NCI-H1092 treated with DMSO at 0.1 percent for 48 hours (cell line): Measurements from ENCODE around the gene ENOX2.
A peak's percentile ranks its signal among the peaks of the same experiment; 100 is the strongest.
"Not testable (repeated sequence)": the region's sequence is repeated elsewhere in the genome, so short reads cannot be mapped to it uniquely, and the experiment has no call there.

Source experiments
- DNase-seq: peaks from one replicate; lab custom pipeline; 2025; lab: John Stamatoyannopoulos, UW

Gene ENOX2

DNA sequence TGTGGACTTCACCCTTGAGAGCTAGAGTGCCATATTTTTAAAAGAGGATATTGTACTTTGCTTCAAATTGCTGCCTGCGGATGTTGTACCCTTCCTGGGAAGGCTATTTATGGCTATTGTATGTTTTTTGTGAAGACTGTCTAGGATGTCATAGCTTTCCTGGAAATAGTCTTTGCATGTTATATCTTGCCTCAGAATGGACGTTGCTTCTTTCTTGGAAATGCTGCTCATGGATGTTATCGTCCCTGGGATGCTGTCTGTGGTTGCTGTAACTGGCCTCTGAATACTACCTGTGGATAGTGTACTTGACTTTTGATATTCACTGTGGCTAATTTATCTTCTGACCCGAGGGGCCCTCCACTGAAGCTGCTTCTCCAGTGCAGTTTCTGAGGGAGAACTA, 146.8 kb downstream of the ENOX2 start:
- DNase-seq = no peak

DNA sequence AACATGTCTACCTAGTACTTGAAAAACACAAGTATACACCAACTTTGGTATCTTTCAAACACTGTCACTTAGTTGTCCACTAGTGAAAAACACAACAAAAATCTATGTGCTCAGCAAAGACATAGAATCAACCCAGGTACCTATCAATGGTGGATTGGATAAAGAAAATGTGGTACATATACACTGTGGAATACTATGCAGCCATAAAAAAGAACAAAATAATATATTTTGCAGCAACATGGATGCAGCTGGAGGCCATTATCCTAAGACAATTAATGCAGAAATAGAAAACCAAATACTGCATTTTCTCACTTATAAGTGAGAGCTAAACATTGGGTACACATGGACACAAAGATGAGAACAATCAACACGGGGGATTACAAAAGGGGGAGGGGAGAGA, 148.7 kb downstream of the ENOX2 start:
- DNase-seq = no peak

DNA sequence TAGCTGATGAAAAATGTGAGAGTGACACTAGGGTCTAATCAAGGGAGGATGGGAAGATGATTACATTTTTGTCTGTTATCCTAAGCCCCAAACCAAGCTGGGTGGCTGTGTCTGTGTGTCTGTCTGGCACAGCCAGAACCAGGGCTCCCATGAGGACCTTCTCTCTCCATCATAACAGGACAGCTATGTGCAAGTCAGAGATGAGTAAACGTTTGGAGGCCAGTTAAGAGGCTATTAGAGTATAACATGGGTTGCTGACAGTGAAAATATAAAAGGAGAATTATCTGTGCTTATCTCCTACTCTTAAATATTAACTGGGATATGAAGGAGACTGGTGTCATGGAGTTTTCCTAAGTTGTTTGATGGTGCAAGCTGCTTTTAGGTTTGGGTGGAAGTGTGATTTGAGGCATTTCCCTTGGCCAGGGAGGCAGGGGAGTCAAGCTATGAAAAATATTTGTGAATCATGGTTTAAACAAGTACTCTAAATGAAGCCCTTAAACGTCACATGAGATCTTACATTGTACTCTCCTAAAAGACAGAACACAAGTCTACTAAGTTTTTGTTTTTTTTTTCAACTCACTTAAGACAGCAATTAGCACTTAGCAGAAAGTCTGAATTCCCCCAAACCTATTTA, 156.2 kb downstream of the ENOX2 start:
- DNase-seq = no peak

DNA sequence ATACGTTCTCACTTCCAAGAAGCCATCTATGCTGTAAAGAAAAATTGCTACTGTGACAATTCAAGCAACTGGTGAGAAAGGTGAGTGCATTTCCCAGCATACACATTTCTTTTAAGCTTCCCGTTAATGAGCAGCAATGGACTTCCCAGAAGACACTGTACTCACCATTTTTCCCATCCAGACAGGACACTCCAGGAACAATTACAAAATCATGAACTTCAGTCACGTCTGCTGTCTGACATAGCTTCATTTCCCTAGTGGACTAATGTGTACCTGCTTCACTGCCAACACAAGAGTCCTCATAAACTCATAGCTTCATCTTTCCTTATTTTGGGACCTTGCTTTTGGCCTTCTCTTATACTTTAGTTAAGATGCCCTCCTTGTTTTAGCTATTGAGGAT, 156.9 kb downstream of the ENOX2 start:
- no peak for DNase-seq

- no peak for DNase-seq
These were observed 161.4 kb downstream of the ENOX2 start for GRCh38 chrX:130741584-130741983.

GRCh38 chrX:130741151-130741550, 161.9 kb downstream of the ENOX2 start:
- no peak for DNase-seq

GRCh38 chrX:130738638-130739195, 164.3 kb downstream of the ENOX2 start:
- no peak for DNase-seq

DNA sequence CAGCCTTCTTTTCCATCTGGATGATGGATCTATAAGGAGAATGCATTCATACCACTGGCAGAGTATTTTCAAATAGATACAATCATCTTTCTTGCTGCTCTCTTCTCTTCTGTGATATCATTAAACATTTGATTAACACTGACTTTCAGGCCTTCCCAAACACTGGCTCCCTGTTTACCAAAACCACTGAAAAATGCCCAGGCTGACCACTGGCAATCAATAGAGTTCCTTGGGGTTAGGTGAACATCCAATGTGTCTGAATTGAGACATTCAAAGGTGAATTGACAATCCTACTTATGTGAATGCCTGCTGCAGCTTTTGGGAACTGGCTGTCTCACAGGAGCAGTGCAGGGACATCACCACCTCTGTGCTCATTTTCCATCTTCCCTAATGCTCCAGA, 168.3 kb downstream of the ENOX2 start:
- DNase-seq = no peak

- no peak for DNase-seq
These were observed 174.8 kb downstream of the ENOX2 start for GRCh38 chrX:130728208-130728607.

DNA sequence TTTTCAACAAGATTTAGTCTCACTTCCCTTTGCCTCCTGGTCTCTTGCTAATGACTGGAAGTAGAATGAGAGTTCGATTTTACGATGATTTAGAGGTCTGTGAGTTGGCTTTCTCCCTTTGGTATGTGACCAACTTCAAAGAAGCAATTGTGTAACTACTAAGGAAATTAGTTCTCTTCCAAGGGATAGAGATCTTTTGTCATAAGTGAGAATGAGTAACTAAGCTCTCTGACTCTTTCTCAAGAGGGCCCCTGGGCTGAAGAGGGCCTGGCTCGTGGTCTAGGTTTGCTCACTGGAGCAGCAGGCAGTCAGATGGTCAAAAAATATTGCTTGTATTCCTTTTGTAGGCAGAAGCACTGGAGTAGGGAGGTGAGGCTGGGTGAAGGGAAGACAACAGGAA, 176.3 kb downstream of the ENOX2 start:
- DNase-seq = no peak

DNA sequence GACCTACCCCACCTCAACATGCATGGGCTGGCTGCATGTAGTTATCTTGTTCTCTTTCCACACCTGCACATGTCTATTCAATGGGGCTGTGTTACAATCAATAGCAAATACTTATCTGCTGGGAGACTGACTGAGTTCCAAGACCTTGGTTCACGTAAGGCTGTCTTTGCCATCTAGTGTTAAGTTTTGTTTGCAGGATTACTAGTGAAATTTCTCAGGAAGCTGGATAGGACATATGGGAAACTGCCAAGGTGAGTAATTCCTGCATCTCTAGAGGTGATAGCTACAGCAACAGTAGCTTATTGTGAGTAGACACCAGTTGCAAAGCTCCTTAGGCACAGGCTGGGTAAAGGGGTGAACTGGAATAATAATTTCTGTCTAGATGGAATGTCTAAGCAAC, 177.5 kb downstream of the ENOX2 start:
- no peak for DNase-seq

GRCh38 chrX:130719413-130719812, 183.6 kb downstream of the ENOX2 start:
- no peak for DNase-seq

DNA sequence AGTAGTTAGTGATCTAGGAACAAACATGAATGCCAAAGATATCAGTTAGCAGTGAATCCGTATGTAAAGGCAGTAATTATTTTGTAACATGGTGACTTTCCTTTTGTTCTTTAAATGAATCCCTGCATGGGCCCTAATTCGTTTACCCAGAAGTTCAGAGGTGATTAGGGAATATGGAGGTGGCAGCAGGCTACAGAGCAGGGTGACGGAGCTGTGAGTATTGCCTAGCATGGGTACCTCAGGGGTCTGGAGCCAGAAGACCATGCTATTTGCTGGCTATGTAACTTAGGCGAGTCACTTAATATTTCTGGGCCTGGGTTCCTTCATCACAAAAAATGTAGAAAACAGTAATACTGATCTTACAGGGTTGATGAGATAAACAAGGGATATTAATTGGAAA, 184.9 kb downstream of the ENOX2 start:
- DNase-seq = no peak

DNA sequence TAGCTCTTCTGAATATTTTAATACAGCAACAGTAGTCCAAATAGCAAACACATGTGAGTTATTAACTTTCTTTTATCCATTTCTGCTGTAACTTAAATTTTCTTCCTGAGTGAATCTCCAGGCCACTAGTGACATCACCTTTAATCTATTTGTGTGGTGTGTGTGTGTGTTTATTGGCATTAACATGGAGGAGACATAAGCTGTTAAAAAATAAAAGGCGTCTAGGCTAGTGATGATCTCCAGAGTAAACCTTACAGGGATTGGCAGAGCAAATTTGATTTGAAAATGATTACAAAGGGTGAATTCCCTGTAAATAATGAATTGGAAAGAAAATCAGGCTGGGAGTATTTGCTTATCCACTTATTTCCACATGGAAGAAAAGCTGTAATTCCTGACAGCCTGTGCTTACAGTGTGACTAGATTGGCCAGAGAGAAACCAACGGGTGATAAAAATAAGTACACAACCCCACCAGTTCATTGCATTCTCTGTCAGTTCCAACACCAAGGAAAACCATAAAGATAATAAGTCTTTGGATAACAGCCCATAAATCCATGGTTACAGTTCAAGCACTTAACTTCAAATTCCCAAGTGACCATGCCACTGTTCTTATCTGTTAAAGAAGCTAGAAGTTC, 186.1 kb downstream of the ENOX2 start:
- peak; percentile 81 for DNase-seq

- DNase-seq = peak; percentile 43
These were observed 186.7 kb downstream of the ENOX2 start for GRCh38 chrX:130716346-130716745.

DNA sequence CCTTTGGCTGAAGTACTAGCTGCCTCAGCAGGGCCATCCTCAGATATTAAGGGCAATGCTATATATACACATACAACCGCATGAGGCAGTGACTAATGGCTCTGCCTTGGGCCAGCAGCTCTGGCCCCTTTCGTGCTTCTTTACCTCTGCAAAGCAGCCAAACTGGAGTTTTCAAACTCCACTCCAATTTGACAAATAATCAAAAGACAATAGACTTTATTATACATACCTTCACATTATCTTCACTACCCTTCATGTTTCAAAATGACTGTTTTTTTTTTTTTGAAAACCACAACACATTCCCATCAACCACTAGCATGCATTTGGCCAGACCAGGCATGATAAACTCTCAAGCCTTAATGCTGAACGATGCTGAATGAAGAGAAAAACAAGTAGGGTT, 187.7 kb downstream of the ENOX2 start:
- no peak for DNase-seq

- no peak for DNase-seq
These were observed 188.3 kb downstream of the ENOX2 start for GRCh38 chrX:130714665-130715064.

DNA sequence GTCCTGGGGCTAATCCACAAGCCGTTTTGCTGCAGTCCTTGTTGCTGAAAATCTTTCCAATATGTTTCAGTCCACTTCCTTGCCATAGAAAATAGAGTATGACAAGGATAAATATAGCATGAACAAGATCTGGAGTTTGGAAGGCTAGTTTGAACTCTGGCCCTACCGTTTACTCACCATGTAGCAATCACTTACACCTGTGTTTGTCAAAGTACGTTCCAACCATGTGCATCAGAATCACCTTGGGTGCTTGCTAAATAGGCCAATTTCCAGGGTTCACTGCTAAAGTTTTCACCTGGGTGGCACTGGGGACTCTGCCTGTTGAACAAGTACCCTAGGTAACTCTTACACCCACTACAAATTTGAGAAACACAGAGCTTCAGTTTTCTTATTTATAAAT, 188.9 kb downstream of the ENOX2 start:
- no peak for DNase-seq

DNA sequence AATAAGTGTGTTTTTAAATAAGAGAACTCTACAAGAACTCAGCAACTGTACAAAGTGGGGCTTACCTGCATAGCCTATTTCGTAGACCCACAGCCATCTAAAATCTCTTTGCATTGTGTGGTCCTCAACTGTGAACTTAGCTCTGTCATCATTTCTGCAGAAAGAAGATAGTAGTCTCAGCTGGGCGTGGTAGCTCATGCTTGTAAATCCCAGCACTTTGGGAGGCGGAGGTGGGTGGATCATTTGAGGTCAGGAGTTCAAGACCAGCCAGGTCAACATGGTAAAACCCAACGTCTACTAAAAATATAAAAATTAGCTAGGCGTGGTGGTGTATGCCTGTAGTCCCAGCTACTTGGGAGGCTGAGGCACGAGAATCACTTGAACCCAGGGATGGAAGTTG, 193.8 kb downstream of the ENOX2 start:
- not testable (repeated sequence) for DNase-seq

- no peak for DNase-seq
These were observed 197.4 kb downstream of the ENOX2 start for GRCh38 chrX:130705591-130705990.

DNA sequence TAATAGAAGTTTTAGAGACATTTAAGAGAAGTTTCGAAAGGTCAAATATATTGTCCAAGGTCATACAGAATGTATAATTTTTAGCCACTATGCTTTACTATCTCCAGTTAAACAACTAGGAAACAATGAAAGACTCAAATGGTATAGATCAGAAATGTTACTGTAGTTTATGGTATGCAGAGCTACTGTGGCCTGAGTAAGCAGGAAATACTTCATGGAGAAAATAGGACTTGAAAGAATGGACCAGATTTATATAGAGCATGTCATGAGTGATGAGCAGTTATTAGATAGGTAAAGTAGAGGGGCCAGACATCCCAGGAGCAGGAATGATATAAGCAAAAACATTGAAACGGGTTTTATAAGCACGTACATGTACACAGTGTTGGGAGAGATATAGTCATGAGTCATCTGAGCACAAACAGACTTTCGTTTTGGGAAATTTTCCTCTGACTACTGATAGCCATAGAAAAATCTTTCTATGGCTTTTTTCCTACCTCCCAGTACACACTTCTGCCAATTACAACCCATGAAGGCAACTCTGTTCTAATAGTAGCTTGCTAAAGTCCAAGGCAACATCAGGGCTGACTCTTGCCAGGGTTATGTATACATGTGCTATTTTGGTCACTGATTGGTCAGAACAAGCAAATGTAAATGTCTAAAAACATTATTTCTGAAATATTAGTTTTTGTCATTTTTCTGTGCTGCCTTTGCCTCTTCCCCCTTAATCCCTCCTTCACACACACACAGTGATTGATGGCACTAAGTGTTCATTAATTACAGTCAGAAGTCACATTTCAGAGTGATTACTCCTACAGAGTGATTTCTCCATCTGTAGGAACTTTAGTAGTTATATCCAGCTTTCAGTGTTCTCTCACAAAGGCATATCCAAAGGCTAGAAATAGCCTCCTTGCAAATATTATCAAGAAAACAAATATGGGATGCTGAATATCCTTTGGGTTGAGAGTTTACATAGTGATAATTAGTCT, 198.7 kb downstream of the ENOX2 start:
- DNase-seq = no peak

GRCh38 chrX:130702867-130703707, 199.9 kb downstream of the ENOX2 start:
- DNase-seq = no peak
